ENCODE data around the gene ACVR1B.

Gene ACVR1B

DNA sequence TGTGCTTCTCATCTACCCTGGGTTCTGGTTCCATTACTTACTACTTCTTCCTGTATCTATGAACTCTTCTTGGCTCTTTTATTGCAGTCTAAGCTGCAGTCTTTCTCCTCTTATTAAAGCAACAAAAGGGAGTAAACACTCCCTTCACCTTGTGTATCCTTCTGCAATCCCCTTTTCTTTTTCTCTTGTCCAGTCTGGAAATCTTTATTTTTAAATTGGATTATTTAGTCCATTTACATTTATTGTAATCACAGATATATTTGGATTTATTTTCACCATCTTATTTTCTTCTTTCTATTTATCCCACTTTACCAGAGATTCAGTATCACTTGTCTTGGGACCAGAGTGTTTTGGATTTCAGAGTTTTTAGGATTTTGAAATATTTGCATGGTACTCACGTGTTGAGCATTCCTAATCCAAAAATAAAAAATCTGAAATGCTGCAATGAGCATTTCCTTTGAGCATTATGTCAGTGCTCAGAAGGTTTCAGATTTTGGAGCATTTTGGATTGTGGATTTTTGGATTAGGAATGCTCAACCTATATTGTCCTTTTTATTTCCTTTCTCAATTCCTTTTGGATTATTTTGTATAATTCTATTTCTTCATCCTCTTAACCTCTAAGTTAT lies 6.8 kb upstream of the ACVR1B start:
- DNase-seq, result no peak

GRCh38 chr12:51947246-51947996 lies 4.1 kb upstream of the ACVR1B start:
- DNase-seq, result no peak

- DNase-seq, result no peak
Observed at GRCh38 chr12:51948066-51948465, 3.4 kb upstream of the ACVR1B start.

DNA sequence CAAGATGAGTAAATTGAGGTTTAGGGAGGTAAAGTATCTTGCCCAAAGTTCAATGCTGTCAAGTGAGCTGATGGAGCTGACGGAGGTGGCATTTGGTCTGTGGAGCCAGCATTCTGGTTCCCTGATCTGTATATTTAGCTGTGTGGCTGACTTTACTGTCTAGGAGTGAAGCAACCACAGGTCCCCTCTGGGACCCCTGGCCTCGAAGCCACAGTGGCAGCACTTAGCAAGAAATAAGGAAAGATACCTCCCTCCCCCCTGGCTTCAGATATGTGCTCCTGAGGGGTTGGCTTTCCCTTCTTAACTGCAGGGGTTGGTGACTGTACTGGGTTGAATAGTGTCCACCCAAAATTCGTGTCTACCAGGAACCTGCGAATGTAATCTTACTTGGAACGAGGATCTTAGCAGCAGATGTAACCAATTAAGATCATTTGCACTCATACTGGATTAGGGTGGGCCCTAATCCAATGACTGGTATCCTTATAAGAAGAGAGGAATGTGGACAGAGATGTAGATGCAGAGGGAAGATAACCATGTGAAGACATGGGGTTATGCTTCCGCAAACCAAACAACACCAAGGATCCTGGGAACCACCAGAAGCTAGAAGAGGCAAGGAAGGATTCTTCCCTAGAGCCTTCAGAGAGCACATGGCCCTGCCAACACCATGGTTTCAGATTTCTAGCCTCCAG lies 2.0 kb upstream of the ACVR1B start:
- DNase-seq, result no peak

- no peak for DNase-seq
Observed at GRCh38 chr12:51950682-51951198, 759 bp upstream of the ACVR1B start.

DNA sequence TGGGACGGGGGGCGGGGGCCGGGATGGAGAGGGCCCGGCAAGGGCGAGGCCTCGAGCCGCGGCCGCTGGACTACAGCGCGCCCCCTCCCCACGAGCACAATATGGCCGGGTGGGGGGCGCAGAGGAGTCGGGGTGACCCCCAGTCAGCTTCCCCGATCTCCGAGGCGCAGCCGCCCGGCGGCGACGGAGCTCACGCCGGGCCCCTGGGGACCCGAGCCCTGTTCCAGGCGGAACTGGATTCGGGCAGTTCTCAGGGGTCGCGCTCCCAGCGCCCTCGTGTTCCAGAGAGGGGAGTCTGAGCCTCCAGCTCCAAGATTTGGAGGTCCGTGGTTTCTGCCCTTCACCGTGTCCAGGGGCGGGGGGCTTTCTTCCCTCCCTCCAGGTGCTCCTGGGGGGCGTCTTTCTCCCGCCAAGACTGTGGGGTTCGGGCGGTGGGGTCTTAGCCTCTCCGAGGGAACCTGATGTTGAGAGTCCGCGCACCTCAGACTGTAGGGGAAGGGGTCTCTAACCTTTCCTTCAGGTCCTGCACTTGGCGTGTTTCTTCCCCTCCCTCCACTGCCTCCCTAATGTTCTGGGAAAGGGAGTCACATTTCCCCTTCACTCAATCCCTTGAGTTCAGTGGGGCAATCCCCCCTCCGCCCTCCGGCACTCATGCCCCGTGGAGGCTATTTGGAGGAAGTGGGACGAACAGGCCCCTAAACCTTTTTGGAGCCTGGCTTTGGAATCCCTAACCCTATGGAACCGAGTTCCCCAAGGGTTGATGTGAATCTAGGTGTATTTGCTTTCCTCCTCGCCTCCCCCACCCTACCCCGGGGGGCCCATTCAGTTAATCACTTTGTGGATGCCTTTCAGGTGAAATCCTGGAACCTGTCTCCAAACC lies 584 bp downstream of the ACVR1B start:
- DNase-seq, result no peak

DNA sequence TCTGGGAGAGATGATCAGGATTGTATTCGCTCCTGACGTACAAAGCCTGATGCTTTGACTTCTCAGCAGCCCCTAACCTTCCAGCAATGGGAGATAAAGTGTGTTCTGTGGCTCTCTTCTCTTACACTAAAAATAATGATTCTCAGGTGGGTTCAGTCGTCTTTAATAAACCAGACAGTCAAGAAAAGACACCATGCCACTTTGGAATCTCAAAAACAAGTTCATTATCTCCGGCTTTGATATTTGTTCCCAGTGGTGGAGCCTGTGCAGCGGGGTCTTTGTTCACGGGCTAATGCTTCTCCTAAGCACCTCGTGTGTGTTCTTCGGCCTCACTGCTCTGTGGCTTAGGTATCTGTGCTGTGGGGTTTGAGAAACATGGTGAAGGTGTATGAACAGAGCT lies 1.6 kb downstream of the ACVR1B start:
- no peak for DNase-seq

DNA sequence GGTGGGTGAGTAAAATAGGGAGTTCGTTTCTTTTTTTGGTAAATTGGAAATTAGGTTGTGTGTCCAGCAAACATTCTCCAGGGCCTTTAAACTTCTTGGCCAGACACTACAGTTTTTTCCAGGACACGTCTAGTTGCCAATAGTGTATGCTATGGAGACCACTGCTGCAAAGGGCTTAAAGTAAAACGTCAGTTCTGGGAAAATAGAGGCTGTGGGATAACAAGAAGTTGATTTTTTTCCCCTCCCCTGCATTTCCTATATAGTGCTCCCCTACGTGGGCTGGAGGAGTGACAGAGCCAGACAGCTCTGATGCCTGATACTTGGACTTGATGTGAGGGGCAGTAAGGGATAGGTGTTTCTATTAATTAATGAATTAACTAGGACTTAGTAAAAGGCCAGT lies 2.4 kb downstream of the ACVR1B start:
- no peak for DNase-seq

DNA sequence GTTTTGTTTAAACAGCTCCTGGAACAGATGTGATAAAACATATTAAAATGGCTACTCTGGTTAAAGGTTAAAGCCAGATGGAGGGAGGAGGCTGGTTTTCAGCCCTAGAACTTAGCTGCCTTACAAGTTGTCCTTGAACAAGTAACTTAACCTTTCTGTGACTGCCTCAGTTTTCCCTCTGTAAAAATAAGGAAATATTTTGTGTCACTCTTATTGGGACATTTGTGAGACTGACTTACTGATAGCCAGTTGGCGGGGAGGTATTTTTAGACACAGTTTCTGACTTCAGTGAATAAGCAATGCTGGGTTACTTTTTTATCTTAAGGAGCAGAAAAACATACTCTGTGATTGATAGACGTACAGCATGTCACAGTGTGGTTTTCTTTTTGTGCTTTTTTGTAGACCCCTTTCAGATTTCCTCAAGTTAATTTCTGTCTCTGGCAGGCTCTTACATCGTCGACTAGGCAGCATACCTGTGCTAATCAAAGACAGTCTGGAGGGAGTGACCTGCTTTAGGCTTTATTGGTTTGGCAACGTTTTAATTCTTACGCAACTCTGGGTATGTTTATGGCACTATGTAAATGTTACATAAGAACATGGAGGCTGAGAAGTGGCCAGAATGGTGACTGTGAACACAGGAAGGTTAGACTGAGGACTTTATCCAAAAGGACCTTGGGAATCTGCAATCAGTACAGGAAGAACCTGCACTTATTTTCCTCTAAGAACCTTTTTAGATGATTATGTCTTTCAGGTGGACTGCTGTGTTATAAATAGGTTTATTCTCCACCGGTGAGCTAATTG lies 3.3 kb downstream of the ACVR1B start:
- DNase-seq, result no peak

DNA sequence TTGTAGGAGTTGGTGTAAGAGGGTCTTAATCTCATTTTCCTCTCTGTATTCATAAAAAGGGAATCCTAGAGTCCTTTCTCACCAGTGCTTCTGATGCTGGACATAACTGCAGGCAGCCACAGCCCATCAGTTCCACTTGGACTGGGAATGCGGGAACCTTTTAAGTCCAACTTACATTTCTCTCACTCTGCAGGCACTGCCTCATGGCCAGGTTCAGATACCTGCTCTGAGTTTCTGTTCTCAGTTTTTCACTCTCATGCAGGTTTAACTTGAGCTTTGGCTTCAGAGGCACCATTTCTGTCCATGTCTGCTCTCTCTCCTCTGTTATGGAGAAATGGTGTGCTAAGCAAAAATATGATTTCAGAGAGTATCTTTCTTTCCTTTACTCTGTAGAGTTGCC lies 4.2 kb downstream of the ACVR1B start:
- no peak for DNase-seq

GRCh38 chr12:51958542-51958941 lies 7.0 kb downstream of the ACVR1B start:
- no peak for DNase-seq

- DNase-seq, result no peak
Observed at GRCh38 chr12:51959211-51959610, 7.7 kb downstream of the ACVR1B start.

- no peak for DNase-seq
Observed at GRCh38 chr12:51959921-51960320, 8.4 kb downstream of the ACVR1B start.

- no peak for DNase-seq
Observed at GRCh38 chr12:51960488-51960887, 9.0 kb downstream of the ACVR1B start.

DNA sequence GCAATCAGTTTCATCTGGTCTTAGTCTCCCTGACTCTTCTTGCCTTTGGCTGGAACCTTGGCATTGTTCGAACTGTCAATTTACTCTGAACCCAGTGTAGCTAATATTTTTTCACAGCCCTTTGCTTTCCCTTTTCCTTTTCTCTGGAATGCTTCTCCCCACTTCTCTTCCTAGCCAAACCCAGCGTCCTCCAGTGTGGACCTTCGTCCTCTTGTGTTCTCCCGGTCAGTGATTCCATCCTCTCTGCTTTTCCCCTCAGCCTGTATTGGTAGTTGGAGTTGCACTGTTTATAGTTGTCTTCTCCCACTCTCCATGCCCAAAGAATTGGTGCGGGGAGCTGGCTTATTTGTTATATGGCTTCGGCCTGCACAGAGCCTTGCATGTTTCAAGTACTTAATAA lies 9.4 kb downstream of the ACVR1B start:
- no peak for DNase-seq

DNA sequence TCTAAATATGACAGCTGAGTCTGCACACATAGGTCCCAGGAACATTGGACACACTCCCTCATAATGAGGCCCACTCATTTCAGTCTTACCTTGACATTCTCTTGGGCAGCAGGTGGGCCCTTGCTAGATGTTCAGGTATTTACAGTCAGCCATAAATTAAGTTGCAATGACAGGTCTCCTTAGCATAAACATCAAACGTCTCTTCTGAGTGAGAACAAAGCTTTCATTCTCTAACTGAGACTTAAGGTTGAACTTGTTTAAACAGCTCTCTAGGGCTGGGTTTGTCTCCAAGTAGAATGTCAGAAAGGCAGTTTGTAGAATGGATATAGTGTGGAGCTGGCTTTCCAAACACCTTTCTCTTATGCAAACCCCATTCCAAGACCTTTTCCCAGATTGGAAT lies 10.3 kb downstream of the ACVR1B start:
- no peak for DNase-seq

DNA sequence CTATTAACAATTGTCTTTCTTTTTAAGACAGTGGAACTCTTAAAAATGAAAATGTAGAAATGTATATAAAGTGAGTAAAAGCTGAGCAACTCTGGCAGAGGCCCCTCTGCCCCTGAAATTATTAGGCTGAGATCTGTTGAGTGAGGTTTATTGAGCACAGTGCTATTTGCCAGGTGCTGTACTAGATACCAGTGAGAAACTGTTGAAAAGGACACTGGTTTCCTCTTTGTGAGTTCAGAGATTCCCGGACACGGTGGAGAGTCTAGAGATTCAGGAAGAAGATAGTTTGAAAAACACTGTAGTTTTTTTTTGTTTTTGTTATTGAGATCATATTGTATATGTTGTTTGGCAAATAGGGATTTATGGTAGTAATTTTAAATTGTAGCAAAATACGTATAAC lies 11.2 kb downstream of the ACVR1B start:
- no peak for DNase-seq

DNA sequence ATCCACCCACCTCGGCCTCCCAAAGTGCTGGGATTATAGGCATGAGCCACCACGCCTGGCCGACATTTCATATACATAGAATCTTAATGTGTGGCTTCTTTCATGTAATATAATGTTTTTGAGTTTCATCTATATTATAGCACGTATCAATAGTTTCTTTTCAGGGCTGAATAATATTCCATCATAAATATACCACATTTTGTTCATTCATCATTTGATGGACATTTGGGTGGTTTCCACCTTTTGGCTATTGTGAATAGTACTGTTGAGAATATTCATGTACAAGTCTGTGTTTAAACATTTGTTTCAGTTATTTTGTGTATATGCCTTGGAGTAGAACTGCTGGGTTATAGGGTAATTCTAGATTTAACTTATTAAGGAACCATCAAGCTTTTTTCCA lies 12.0 kb downstream of the ACVR1B start:
- no peak for DNase-seq

DNA sequence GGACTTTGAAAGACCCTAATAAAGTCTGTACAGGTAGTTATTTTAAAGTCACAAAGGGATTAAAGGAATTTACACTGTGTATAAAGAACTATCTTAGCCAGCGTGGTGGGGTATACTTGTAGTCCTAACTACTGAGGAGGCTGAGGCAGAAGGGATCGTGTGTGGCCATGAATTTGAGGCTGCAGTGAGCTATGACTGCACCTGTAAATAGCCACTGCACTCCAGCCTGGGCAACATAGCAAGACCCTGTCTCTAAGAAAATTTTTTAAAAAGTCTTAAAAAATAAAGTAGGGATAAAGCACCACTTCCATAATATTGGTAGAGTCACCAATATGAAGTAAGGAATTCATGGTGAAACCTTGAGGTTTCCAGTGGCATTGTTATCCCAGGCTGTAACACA lies 18.1 kb downstream of the ACVR1B start:
- DNase-seq, result no peak

DNA sequence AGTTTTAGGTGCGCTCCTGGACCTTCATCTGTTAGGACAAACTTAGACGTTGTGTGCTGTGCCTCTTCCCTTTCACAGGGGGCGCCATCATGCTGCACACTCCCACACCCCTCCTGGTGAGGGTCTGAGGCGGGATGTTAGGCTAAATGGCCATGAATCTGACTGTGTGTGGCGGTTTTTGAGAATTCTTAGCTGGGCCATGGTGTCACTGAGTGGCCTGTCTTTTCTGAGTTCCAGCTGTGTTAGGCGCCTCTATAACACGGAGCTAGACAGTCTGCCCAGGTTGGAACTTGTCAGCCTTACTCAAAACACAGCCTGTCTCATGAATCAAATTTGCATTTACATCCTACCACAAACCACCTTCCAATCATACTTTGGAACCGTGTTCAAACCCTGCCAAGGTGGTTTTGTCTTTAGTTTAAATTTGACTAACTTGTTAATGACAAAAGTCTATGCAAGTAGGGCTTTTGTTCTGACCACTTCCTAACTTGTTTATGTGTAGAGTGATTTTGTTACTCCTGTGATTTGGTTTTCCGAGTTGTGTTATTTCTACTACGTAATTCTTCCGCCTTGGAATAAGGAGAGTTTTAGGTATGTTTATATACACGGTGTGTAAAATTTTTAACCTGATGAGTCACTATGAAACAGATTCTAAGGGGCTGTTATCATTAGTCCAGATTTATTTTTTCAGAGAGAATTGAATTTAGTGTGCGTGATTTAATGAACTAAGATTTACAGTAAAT lies 19.6 kb downstream of the ACVR1B start:
- DNase-seq, result no peak

- no peak for DNase-seq
Observed at GRCh38 chr12:51971679-51972421, 20.4 kb downstream of the ACVR1B start.

Measured in NCI-H187 (cell line).